Activated B cell treated with CpG ODN at 0.5 μM for 24 hours (primary cell): Measurements from ENCODE around the gene KCNMA1. TPM values are rescaled to one million over a fixed set of nuclear protein-coding genes. Genes with fewer than 3 reads are reported as not detected.

Experiments used
- ATAC-seq: fragments of 200-7000 bp; cut with Tn5 transposase; one replicate; pipeline ENCODE4 v1.10.0; 2021; ENCODE audit warnings: low read depth, mild to moderate bottlenecking, moderate library complexity
- CTCF ChIA-PET: fragments of 350-600 bp; sonication (Branson Sonifier 250); formaldehyde crosslinking; loops from one replicate; lab custom pipeline; 2021; ENCODE audit warnings: antibody characterized with exemption; lab: Charles Lee
- POLR2A ChIA-PET: fragments of 350-600 bp; sonication (Branson Sonifier 250); formaldehyde crosslinking; loops from one replicate; lab custom pipeline; 2021; ENCODE audit warnings: antibody characterized with exemption; lab: Charles Lee
- DNase-seq: peaks from one replicate; pipeline ENCODE4 v3.0.0; 2022
- H3K27ac Mint-ChIP-seq: one replicate; pipeline ENCODE4 v1.8.0; 2020; ENCODE audit warnings: mixed read lengths
- H3K27me3 Mint-ChIP-seq: one replicate; pipeline ENCODE4 v1.8.0; 2021; ENCODE audit warnings: mixed read lengths
- H3K36me3 Mint-ChIP-seq: one replicate; pipeline ENCODE4 v1.8.0; 2021; ENCODE audit warnings: low read depth, mixed read lengths
- H3K4me1 Mint-ChIP-seq: one replicate; pipeline ENCODE4 v1.8.0; 2021; ENCODE audit warnings: mixed read lengths
- H3K4me3 Mint-ChIP-seq: one replicate; pipeline ENCODE4 v1.8.0; 2020; ENCODE audit warnings: mild to moderate bottlenecking, mixed read lengths
- H3K9me3 Mint-ChIP-seq: one replicate; pipeline ENCODE4 v1.8.0; 2020; ENCODE audit warnings: mixed read lengths
- CTCF ChIP-seq: fragments of 200-600 bp; IDR thresholded peaks from one replicate; pipeline ENCODE4 v1.8.0; 2022; ENCODE audit warnings: antibody characterized with exemption, mild to moderate bottlenecking
- intact Hi-C: fragments of 100-400 bp; cut with micrococcal nuclease; formaldehyde crosslinking; loops from one replicate; pipeline ENCODE4 v1.15.1; 2024
- total RNA-seq: library from RNA; stranded (reverse); gene quantifications from 2 replicates; pipeline ENCODE4 v1.2.3, GENCODE V29; 2022

KCNMA1 gene
- total RNA-seq, 1 donor from 2014 or later, result 3.7 TPM

DNA sequence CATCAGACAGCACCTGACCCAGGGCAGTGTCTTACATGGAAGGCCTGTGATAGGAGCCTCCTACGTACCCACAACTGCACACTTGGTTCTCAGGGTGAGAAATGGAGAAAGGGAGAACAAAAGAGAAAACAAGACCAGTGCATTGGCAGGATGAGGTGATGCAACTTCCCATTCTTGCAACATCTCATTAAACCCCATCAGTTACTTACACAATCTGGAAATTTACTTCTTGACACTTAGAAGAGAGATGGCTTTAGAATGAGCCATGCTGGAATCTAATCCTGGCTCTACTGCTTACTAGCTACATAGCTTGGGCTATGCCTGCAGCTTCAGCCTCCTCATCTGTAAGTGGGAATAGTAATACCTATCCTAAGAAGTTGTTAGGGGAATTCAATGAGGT is 391.7 kb downstream of the KCNMA1 start:
- POLR2A ChIA-PET, result no interaction called here
- Mint-ChIP-seq H3K36me3 (no peaks in the 10 kb centered on the region), H3K27me3 (peaks cover 8% of the 10 kb centered on the region), H3K4me1 (peaks cover 4% of the 10 kb centered on the region), H3K4me3 (no peak overlapping the region), H3K9me3 (no peaks in the 10 kb centered on the region), H3K27ac (no peak overlapping the region)
- intact Hi-C loops, result no loop called here
- CTCF ChIA-PET, result no interaction called here
- DNase-seq, result no peak
- TF ChIP-seq CTCF, result no peak
- ATAC-seq, result no peak

GRCh38 chr10:77244746-77245145 is 392.9 kb downstream of the KCNMA1 start:
- Mint-ChIP-seq H3K4me1 (peaks cover 4% of the 10 kb centered on the region), H3K27ac (no peak overlapping the region), H3K4me3 (no peak overlapping the region), H3K36me3 (no peaks in the 10 kb centered on the region), H3K9me3 (no peaks in the 10 kb centered on the region), H3K27me3 (peaks cover under 1% of the 10 kb centered on the region)
- TF ChIP-seq CTCF, result no peak
- ChIA-PET CTCF (no interaction called here), POLR2A (no interaction called here)
- ATAC-seq, result no peak
- DNase-seq, result no peak
- intact Hi-C loops, result no loop called here

DNA sequence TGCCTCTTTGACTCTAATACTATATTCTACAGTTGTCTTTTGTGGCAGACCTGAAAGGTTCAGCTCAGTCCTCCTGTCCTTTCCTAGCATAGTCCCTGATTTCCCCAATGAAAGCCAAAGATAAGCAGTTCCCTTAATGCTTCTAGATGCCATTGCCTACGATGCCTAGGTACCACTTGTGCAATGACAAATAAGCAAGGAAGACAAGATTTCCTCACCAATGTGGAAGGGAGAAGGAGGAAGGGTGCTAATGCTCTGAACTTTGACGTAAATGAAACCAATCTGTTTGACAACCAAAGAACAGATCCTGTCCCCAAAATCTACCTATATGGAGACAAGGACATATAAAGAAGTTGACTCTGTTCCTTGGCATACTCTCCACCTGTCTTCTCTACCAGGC is 393.3 kb downstream of the KCNMA1 start:
- CTCF ChIA-PET, result no interaction called here
- H3K27me3 Mint-ChIP-seq, result no peaks in the 10 kb centered on the region
- no peak overlapping the region for H3K27ac Mint-ChIP-seq

GRCh38 chr10:77241350-77241725 is 396.3 kb downstream of the KCNMA1 start:
- H3K4me3 Mint-ChIP-seq, result no peak overlapping the region
- H3K27me3 Mint-ChIP-seq, result no peaks in the 10 kb centered on the region
- no peak for DNase-seq
- no peaks in the 10 kb centered on the region for H3K9me3 Mint-ChIP-seq
- ChIA-PET POLR2A (no interaction called here), CTCF (interaction anchor here (1.2 kb wide), 1 partner anchor 67 kb away, joined by 5 read pairs; no protein-coding TSS in a partner anchor)
- no peak overlapping the region for H3K27ac Mint-ChIP-seq
- H3K36me3 Mint-ChIP-seq, result no peaks in the 10 kb centered on the region
- no peak for ATAC-seq
- TF ChIP-seq CTCF, result no peak
- intact Hi-C loops, result no loop called here
- H3K4me1 Mint-ChIP-seq, result peaks cover 4% of the 10 kb centered on the region

More for the DNA sequence above, 393.3 kb downstream of the KCNMA1 start:
- TF ChIP-seq CTCF, result no peak
- ATAC-seq (no peak), DNase-seq (no peak)
- Mint-ChIP-seq H3K4me3 (no peak overlapping the region), H3K9me3 (no peaks in the 10 kb centered on the region), H3K4me1 (peaks cover 4% of the 10 kb centered on the region), H3K36me3 (no peaks in the 10 kb centered on the region)
- intact Hi-C loops, result no loop called here
- POLR2A ChIA-PET, result no interaction called here

- Mint-ChIP-seq H3K9me3 (no peaks in the 10 kb centered on the region), H3K36me3 (no peaks in the 10 kb centered on the region), H3K4me3 (no peak overlapping the region), H3K4me1 (peaks cover 4% of the 10 kb centered on the region), H3K27ac (no peak overlapping the region), H3K27me3 (no peaks in the 10 kb centered on the region)
- DNase-seq (no peak), ATAC-seq (no peak)
- intact Hi-C loops, result no loop called here
- no peak for TF ChIP-seq CTCF
- POLR2A ChIA-PET, result no interaction called here
- CTCF ChIA-PET, result interaction anchor here (1.2 kb wide), 1 partner anchor 66 kb away, joined by 5 read pairs; no protein-coding TSS in a partner anchor
These were observed 396.8 kb downstream of the KCNMA1 start for GRCh38 chr10:77240706-77241349.
